Ectodermal cell (in vitro differentiated cells): ENCODE results near the gene LRRC4B.
A peak's percentile ranks its signal among the peaks of the same experiment; 100 is the strongest.

Experiments used
- H3K27ac ChIP-seq: 2 replicates; pipeline ENCODE4 v1.7.0; 2013; ENCODE audit warnings: mild to moderate bottlenecking, low read depth, low read length; ENCODE audit not compliant: insufficient read depth, poor library complexity, severe bottlenecking
- H3K27me3 ChIP-seq: 2 replicates; pipeline ENCODE4 v1.7.0; 2013; ENCODE audit warnings: mild to moderate bottlenecking, low read length; ENCODE audit not compliant: insufficient read depth, control insufficient read depth, poor library complexity, severe bottlenecking
- H3K36me3 ChIP-seq: one replicate; pipeline ENCODE4 v1.7.0; 2013; ENCODE audit warnings: low read length; ENCODE audit not compliant: control insufficient read depth, insufficient read depth
- H3K4me1 ChIP-seq: one replicate; pipeline ENCODE4 v1.7.0; 2013; ENCODE audit warnings: low read length; ENCODE audit not compliant: control insufficient read depth, insufficient read depth
- H3K4me3 ChIP-seq: 2 replicates; pipeline ENCODE4 v1.7.0; 2013; ENCODE audit warnings: low read depth, low read length, control low read depth; ENCODE audit not compliant: insufficient read depth
- H3K9me3 ChIP-seq: 2 replicates; pipeline ENCODE4 v1.7.0; 2013; ENCODE audit warnings: mild to moderate bottlenecking, low read length, moderate library complexity; ENCODE audit not compliant: control insufficient read depth
- WGBS, 2 experiments: methylation state at CpG; one replicate each; pipeline ENCODE4 v1.1.7; 2013; ENCODE audit warnings: missing lambda C conversion rate in 2 of 2; 5-methylcytosine and 5-hydroxymethylcytosine counted together

The LRRC4B gene

DNA sequence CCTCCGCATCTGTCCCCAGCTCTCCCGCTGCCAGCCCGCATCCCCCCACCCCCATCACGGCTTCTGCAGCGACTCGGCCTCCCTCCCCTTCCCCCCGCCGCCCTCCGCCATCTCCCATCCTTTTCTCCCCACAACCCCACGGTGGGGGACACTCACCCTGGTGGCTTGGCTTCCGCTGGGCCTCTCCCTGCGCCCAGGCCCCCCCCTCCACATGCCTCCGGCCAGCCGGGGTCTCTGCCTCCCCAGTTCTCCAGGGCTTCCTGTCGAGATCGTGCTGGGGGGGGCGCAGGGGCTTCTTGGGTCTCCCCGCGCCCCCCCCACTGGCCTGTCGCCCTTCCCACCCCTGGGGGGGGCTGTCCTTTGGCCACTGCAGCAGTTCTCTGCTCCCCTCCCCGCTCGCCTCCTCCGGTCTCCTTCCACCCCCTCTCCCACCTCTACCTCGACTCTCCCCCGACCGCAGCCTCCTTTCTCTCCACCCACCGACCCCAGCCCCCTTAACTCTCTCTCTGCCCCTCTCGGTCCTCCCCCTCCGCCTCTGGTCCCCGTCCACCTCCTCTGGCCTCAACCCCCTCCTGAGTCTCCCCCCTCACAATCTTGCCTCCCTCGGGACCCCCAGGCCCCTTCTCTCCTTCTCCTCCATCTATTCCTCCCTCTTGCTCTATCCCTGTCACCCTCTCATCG lies 17.1 kb downstream of the LRRC4B start:
- 26 to 31% methylated on average over 32 of the region's 32 CpGs for WGBS, 2 experiments
- Histone ChIP-seq H3K9me3 (no peaks in the 10 kb centered on the region), H3K36me3 (no peaks in the 10 kb centered on the region), H3K4me3 (peak overlapping the region; percentile 33), H3K27me3 (peaks cover 3% of the 10 kb centered on the region), H3K4me1 (no peaks in the 10 kb centered on the region), H3K27ac (no peak overlapping the region)

DNA sequence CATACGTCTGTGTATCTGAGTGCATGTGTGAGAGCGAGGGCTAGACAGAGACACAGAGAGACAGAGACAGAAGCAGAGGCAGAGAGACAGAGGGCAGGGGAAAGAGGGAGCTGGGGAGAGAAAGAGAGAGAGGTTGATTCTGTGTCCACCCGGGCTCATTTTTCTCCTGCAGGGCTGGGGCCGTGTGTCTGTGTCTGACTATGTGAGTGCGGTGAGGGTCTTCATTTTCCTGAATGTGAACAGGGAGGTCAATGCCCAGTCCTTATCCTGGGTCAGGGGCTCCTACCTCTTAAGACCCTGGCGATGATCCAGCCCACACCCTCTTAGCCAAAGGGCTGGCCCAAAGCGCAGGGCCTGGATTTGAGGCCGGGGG lies 17.7 kb downstream of the LRRC4B start:
- peak overlapping the region; percentile 33 for H3K4me3 ChIP-seq
- 65 to 67% methylated on average over 8 of the region's 8 CpGs for WGBS, 2 experiments
- H3K36me3 ChIP-seq, result no peaks in the 10 kb centered on the region
- no peaks in the 10 kb centered on the region for H3K4me1 ChIP-seq
- no peak overlapping the region for H3K27ac ChIP-seq
- H3K9me3 ChIP-seq, result no peaks in the 10 kb centered on the region
- peaks cover 3% of the 10 kb centered on the region for H3K27me3 ChIP-seq

DNA sequence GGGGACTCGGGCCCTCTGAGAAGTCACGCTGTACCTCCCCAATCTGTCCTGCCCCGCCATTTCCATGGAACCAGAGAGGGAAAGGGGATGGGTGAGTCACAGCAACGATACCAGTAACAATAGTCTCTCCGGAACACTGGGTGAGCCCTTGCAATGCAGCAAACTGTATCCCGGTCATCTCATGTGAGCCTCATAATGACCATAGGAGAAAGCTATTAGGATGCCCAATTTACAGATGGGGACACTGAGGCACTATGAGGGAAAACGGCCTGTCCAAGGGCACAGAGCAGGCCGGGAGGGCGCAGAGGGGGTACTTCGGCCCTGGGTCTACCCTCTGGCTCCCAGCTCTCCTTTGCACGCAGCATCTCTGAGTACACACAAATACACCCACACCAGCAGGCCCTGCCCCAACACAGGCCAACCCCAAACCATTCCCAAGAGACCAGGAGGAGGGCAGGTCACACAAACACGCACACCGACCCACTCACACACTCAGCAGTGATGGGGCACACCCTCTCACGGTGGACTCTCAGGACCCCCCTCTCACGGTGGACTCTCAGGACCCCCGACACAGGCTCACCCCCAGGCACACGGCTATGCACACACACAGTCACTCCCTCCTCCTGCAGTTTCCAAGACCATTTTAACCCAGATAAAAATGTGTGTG lies 18.2 kb downstream of the LRRC4B start:
- peaks cover 3% of the 10 kb centered on the region for H3K27me3 ChIP-seq
- H3K4me3 ChIP-seq, result no peak overlapping the region
- H3K4me1 ChIP-seq, result no peaks in the 10 kb centered on the region
- no peaks in the 10 kb centered on the region for H3K36me3 ChIP-seq
- no peak overlapping the region for H3K27ac ChIP-seq
- WGBS, 2 experiments, result 83 to 86% methylated on average over 17 of the region's 17 CpGs
- no peaks in the 10 kb centered on the region for H3K9me3 ChIP-seq

DNA sequence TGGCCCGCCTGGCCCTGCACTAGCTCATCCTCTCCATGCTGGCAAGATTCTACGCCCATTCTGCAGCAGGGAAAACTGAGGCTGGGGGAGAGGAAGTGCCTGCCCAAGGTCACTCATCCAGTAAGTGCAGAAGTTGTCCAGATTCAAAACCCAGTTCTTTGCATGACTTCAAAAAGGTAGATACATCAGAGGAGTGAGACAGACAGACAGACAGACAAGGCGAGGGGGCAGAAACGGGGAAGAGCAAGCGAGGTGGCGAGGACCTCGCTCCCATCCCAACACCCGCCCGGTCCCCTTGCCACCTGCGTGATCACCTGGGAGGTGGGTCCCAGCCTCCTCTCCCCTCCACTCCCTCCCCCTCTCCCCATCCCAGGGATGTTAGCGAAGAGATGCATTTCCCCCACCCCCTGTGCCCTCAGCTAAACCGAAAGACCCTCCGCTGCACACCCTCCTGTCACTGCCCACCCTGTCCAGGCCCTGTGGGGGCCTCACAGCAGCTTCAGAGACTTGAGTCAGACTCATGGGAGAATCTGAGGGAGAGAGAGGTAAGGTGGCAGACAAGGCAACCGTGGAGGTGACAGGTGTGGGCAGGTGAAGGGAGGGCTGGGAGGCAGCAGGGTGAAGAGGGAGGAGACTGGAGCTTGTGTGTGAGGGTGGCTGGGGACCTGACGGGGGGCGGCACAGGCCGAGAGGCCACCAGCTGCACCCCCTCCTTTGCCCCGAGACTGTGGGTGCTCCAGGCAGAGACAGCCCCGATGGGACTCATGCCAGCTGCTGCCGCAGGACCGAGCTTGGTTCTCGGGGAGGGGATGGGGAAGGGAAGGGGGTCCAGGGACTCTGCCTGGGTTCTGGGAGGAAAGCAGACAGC lies 18.9 kb downstream of the LRRC4B start:
- Histone ChIP-seq H3K4me1 (no peaks in the 10 kb centered on the region), H3K27me3 (peaks cover 3% of the 10 kb centered on the region), H3K9me3 (no peaks in the 10 kb centered on the region), H3K4me3 (no peak overlapping the region), H3K27ac (no peak overlapping the region), H3K36me3 (no peaks in the 10 kb centered on the region)
- 87 to 88% methylated on average over 22 of the region's 22 CpGs for WGBS, 2 experiments

DNA sequence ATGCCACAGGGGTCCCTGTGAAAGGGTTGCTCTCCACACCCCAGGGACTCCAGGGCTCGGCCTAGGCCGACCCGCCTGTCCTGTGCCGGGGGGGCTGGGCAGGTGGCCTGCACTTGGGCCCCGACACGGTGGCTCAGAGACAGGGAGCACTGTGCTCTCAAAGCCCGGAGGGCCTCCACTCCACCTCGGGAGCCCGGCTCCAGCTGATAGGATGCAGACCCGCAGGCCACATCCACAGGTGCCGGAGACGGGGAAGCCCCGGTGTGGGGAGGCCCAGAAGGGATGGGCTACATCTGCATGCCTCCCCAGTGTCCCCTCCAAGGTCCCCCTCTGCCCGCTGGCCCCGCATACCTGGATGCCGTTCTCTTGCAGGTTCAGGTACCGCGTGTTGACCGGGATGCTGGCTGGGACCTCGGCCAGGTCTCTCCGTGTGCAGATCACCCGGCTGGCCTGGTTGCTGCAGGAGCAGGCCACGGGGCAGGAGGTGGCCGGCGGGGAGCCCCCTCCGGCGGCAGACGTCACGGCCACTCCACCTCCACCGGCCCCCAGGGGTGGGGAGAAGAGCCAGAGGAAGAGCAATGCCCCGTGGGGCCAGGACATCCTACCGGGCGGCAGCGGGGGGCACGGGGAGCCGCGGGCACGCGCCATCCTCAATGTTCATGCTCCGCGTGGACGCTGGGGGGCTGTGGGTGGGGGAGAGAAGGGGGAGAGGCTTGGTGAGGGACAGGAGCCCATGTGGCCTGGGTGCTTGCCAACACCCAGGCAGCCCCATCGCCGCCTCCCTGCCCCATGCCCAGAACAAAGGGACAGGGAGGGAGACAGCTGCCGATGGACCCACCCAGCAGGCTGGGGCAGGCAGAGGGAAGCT lies 19.8 kb downstream of the LRRC4B start:
- peaks cover under 1% of the 10 kb centered on the region for H3K27me3 ChIP-seq
- no peaks in the 10 kb centered on the region for H3K36me3 ChIP-seq
- 89 to 91% methylated on average over 45 of the region's 45 CpGs for WGBS, 2 experiments
- H3K4me3 ChIP-seq, result no peak overlapping the region
- no peaks in the 10 kb centered on the region for H3K4me1 ChIP-seq
- H3K9me3 ChIP-seq, result no peaks in the 10 kb centered on the region
- H3K27ac ChIP-seq, result no peak overlapping the region

DNA sequence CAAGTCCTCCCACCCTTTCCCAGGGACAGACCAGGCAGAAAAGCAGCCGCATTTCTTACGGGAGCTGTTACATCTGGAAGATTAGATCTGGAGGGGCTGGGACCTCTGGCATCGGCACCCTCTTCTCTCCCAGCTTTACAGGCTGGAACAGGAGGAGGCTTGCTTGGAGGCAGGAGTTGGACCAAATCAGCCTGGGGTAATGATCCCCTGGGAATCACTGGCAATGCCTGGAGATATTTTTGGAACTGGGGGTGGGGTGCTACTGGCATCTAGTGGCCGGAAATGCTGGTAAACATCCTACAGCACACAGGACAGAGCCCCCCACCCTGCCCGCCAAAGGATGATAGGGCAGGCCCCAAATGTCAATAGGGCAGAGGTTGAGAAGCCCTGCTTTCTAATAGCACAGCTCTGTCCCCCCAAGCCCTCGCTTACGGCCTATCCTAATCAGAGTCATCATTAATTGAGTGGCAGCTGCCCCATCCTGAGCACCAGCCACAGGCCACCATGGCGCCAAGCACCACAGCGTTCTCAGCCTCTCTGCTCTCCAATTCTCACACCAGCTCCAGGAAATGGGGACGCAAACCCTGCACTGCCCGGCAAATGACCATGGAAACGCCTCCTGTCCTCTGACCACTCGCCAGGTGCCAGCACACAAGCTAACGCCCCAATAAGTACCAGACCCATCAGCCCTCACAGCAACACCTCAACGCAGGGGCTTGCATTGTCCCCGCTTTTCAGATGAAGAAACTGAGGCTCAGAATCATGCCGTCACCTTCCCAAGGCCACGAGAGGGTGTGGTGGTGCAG lies 20.6 kb downstream of the LRRC4B start:
- Histone ChIP-seq H3K4me1 (no peaks in the 10 kb centered on the region), H3K4me3 (no peak overlapping the region), H3K9me3 (no peaks in the 10 kb centered on the region), H3K27ac (no peak overlapping the region), H3K27me3 (no peaks in the 10 kb centered on the region), H3K36me3 (no peaks in the 10 kb centered on the region)
- 88 to 90% methylated on average over 18 of the region's 18 CpGs for WGBS, 2 experiments

DNA sequence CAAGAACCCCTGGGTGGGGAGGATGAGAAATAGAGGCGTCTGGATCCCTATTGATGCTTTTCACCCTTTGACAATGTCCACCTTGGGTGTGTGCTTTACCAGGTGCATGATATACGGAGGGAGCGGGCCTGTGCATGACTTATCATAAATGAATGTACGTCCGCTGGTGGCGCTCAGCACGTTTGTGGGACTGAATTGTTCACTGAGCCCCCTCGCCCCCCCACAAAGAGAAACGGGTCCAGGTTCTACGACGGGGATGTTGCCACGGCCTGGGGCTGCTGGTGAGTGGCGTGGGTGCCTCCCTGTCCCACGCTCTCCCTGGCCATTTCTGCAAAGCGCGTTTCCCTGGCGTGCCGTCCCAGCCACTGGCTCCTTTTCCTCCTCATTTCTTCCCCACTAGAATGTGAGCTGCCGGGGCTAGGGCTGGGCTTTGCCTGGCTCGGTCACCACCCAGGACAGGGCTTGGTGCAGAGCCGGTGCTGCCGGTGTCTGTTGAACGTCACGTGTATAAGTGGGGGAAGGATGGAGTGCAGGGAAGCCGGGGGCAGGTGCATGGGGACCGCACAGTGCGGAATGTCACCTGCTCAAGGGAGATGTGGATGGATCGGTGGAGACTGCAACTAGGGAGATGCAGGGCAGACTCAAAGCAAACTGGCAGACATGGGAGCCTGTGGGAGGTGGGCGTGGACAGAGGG lies 21.6 kb downstream of the LRRC4B start:
- H3K27ac ChIP-seq, result no peak overlapping the region
- no peaks in the 10 kb centered on the region for H3K27me3 ChIP-seq
- no peak overlapping the region for H3K4me3 ChIP-seq
- H3K9me3 ChIP-seq, result no peaks in the 10 kb centered on the region
- 88 to 90% methylated on average over 29 of the region's 29 CpGs for WGBS, 2 experiments
- no peaks in the 10 kb centered on the region for H3K4me1 ChIP-seq
- no peaks in the 10 kb centered on the region for H3K36me3 ChIP-seq

DNA sequence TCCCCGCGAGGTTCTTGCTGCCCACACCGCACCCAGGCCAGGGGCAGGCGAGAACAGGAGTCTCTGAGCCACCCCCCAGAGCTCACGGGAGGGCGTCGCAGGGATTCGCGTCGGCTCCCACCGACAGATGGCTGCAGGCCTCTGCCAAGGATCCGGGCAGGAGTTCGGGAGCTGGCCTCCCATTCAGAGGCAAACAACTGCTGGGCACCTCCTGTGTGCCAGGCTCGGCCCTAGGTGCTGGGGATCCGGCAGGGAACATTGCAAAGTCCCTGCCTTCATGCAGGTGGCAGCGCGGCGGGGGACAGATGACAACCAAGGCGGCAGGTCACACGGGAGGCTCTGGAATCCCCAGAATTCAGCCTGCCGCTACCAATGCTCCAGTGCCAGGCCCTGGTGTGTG lies 25.3 kb downstream of the LRRC4B start:
- WGBS, 2 experiments, result 90% methylated on average over 21 of the region's 21 CpGs
- H3K36me3 ChIP-seq, result no peaks in the 10 kb centered on the region
- H3K27ac ChIP-seq, result no peak overlapping the region

DNA sequence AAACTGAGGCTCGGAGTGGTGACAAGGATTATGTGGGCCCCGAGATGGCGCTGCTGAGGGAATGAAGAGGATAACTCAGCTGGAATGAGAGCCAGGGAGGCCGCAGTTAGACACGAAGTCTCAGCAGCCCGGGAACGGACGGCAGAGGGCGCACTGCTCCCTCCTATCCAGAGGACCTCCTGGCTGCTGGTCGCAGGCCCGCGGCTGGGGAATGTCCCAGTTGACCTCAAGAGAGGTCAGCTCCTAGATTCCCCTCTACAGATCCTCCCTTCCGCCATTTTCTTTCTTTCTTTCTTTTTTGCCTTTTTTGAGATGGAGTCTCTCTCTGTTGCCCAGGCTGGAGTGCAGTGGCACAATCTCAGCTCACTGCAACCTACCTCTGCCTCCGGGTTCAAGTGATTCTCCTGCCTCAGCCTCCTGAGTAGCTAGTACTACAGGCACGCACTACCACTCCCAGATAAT lies 30.4 kb downstream of the LRRC4B start:
- no peaks in the 10 kb centered on the region for H3K9me3 ChIP-seq

More for the DNA sequence above, 25.3 kb downstream of the LRRC4B start:
- Histone ChIP-seq H3K4me1 (no peaks in the 10 kb centered on the region), H3K9me3 (no peaks in the 10 kb centered on the region), H3K4me3 (no peak overlapping the region), H3K27me3 (no peaks in the 10 kb centered on the region)

More for the DNA sequence above, 30.4 kb downstream of the LRRC4B start:
- H3K4me1 ChIP-seq, result no peaks in the 10 kb centered on the region
- no peaks in the 10 kb centered on the region for H3K27me3 ChIP-seq
- H3K27ac ChIP-seq, result no peak overlapping the region
- no peak overlapping the region for H3K4me3 ChIP-seq
- 41% methylated on average over 15 of the region's 15 CpGs for WGBS, 2 experiments
- H3K36me3 ChIP-seq, result peaks cover 3% of the 10 kb centered on the region
